NB4 (cell line): ENCODE results near the gene CAPN11.

Experiments
- DNase-seq: peaks from one replicate; pipeline ENCODE4 v3.0.0; 2010; ENCODE audit warnings: low read depth
- H3K4me3 ChIP-seq: one replicate; pipeline ENCODE4 v1.5.1; 2011; ENCODE audit warnings: mild to moderate bottlenecking, low read depth, low read length, moderate library complexity
- CTCF ChIP-seq: IDR thresholded peaks from one replicate; pipeline ENCODE4 v1.5.1; 2012; ENCODE audit warnings: low read depth, low read length
- MAX ChIP-seq: IDR thresholded peaks from 2 replicates; pipeline ENCODE4 v1.6.1; 2011; ENCODE audit warnings: low read depth, low read length
- MYC ChIP-seq: IDR thresholded peaks from 2 replicates; pipeline ENCODE4 v1.6.1; 2011; ENCODE audit warnings: low read depth, low read length
- POLR2A ChIP-seq: IDR thresholded peaks from 2 replicates; pipeline ENCODE4 v1.6.1; 2011; ENCODE audit warnings: mild to moderate bottlenecking; ENCODE audit not compliant: insufficient read length; ENCODE audit errors: extremely low read depth

CAPN11 gene

GRCh38 chr6:44157152-44157521 lies 1.5 kb upstream of the CAPN11 start:
- TF ChIP-seq CTCF (peak; percentile 22), POLR2A (no peak), MAX (no peak)
- H3K4me3 ChIP-seq: no peak overlapping the region
- DNase-seq: peak; percentile 49

DNA sequence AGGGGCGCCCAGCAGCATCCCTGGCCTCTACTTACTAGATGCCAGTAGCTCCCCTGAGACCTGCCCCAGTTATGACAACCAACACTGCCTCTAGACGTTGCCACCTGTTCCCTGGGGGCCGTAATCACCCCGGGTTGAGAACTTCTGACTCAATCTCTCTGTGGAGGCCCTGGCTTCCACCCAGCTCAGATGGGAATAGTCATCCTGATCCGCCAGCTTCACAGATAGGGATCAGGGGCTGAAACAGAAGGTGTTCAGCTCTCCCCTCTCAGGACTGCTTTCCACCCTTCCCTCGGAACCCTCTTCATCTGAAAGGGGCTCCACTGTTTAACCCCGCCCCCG lies 3.3 kb downstream of the CAPN11 start:
- peak; percentile 69 for DNase-seq
- no peak overlapping the region for H3K4me3 ChIP-seq
- no peak for TF ChIP-seq MYC
- TF ChIP-seq CTCF: no peak
- TF ChIP-seq MAX: no peak
- TF ChIP-seq POLR2A: no peak

DNA sequence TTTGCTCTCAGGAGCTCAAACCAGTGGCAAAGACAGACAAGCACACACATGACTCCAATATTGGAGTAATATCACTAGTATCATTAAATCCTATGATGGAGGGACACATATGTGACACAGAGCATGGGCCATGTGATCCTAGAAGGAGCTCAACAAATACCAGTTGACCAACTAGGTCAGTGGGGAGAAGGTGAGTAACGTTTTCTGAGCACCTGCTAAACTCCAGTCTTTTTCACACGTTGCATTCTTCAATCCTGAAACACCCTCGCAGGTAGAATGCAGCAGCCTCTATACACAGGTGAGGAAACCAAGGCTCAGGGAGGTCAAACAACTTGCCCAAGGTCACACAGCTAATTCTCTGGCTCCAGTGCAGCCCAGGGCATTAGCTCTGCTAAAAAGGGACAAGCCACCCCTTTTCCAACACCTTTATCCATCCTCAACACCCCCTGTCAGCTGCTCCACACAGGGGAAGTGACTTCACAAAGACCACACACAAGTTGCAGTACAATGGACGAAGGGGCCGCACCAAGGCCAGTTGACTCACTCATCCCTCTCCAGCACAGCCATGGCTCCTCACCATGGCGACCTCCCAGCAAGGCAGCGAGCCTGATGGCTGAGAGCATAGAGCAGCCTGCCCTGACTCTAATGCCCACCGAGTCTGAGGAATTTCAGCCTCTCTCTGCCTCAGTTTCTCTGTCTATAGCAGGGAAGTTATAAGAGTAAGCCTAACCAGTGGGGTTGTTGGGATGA lies 4.4 kb downstream of the CAPN11 start:
- no peak for DNase-seq
- H3K4me3 ChIP-seq: no peak overlapping the region
- TF ChIP-seq POLR2A (no peak), MAX (no peak), CTCF (no peak), MYC (no peak)

DNA sequence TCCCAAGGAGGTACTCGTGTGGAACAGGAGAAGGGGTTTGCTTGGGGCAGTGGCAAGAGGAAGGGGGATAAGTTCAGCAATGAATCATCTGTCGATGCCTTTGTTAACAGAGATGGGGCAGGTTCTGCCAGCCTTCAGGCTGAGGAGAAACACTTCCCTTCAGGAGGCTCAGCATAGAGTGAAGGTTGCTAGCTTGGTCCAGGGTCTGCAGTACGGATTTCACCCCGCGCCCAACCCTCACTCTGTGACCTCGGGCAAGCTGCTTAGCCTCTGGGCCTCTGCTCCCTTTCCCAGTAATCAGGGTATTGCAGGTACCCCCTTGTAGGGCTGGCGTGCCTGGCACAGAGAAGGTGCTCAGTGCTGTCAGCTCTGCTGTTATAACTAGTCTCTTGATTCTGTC lies 7.5 kb downstream of the CAPN11 start:
- TF ChIP-seq MYC (no peak), CTCF (no peak)

DNA sequence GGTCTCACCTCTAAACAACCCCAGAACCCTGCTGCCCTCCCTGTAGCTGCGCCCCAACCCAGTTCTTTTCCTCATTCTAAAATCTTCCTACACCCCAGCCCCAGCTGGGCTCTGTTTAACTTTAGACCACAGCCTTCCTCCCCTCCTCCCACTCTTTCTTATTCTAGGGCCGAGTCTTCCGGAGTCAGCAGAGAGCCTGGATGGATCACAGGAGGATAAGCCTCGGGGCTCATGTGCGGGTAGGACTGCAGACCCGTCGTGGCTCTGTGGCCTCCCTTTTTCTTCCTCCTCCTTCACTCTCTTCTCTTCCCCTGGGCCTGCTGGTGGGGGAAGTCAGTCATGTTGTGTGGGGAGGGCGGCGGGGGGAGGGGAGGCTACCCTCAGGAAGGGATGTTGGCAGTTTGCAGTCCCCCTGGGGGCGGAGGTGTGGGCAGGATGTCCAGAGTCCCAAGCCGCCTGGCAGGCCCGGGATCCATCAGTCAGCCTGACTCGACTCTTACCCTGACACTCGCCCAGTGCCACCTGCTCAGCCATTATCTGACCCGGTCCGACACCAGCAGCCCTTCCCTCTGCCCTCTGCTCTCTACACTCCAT lies 8.1 kb downstream of the CAPN11 start:
- no peak overlapping the region for H3K4me3 ChIP-seq
- peak; percentile 90 for DNase-seq
- peak; percentile 17; the same call in 1 of the 2 replicates for TF ChIP-seq MAX
- no peak for TF ChIP-seq POLR2A

More for the DNA sequence above, 7.5 kb downstream of the CAPN11 start:
- DNase-seq: peak; percentile 34
- H3K4me3 ChIP-seq: no peak overlapping the region

- TF ChIP-seq MAX (no peak), MYC (no peak), CTCF (no peak), POLR2A (no peak)
- DNase-seq: no peak
- no peak overlapping the region for H3K4me3 ChIP-seq
Measured at GRCh38 chr6:44167567-44167966, 8.9 kb downstream of the CAPN11 start.
